Right ventricle myocardium inferior (tissue), 1 donor: Measurements from ENCODE around the gene DUSP12. TPM values are rescaled to one million over a fixed set of nuclear protein-coding genes. Genes with fewer than 3 reads are reported as not detected.
A peak's percentile ranks its signal among the peaks of the same experiment; 100 is the strongest.
"Not testable (repeated sequence)": the region's sequence is repeated elsewhere in the genome, so short reads cannot be mapped to it uniquely, and the experiment has no call there.

Experiments used
- ATAC-seq: fragments of 200-7000 bp; cut with Tn5 transposase; one replicate; pipeline ENCODE4 v1.9.1; 2020; ENCODE audit warnings: mild to moderate bottlenecking, moderate library complexity
- DNase-seq: peaks from one replicate; pipeline ENCODE4 v3.0.0; 2021; ENCODE audit errors: missing footprints
- intact Hi-C: fragments of 100-400 bp; cut with DNase I; formaldehyde crosslinking; loops from one replicate; pipeline ENCODE4 v1.11.0; 2022
- long read RNA-seq: library from polyadenylated mRNA; unstranded; transcript quantifications from one replicate; pipeline ENCODE4 v2.0.0, GENCODE V29; 2021
- total RNA-seq: library from RNA; stranded (reverse); fragmentation: NEBNext Ultra II Directional; extraction: Animal tissue kit (Norgen Biotek cat#: 25700); gene quantifications from one replicate; pipeline ENCODE4 v1.2.1, GENCODE V29; 2021
- donor health status: DM: no; HTN: yes; CAD: no; lungs with severe emphysema.

Gene DUSP12
- 7.0 TPM for total RNA-seq
- long read RNA-seq, partial matches to known transcripts, result 0 of 7 reads
- long read RNA-seq, other reads (novel, unspliced or antisense), result 3 of 7 reads

DNA sequence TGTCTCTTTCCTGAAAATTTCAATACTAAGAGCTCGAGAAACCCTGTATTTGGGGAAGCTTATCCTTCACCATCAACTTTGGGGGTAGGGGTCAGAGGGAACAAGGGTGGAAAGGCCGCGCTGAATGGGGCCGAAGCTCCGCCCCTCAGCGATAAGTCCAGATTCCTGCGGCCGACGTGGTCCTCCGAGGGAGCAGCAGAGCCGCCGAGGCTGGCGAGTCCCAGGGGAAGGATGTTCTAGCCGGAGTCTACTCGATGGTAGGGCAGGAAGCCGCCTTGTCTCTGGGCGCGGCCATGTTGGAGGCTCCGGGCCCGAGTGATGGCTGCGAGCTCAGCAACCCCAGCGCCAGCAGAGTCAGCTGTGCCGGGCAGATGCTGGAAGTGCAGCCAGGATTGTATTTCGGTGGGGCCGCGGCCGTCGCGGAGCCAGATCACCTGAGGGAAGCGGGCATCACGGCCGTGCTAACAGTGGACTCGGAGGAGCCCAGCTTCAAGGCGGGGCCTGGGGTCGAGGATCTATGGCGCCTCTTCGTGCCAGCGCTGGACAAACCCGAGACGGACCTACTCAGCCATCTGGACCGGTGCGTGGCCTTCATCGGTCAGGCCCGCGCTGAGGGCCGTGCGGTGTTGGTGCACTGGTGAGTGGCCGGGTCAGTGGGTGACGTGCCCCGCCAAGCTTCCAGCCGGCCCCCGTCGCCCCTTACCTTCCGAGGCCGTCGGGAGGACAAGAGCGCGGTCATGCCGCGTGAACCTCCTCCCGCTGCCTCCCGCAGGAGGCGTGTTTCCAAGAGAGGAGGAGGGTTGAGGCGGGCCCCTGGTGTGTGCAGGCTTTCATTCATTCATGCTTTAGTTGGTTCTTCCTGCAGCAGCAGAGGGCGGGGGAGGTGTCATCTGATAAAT, at the start of gene DUSP12:
TSS of gene DUSP12 (plus strand) at position 278 of the 899 bp plus-strand sequence. CDS start at position 294, 16 bp downstream.
- intact Hi-C loops, result loop anchor here (1.0 to 10.0 kb wide), 3 partner anchors 17 to 265 kb away; partner anchors contain the start of gene ATF6
- DNase-seq (peak; percentile 97), ATAC-seq (peak; percentile 100)

- no peak for DNase-seq
- intact Hi-C loops, result no loop called here
- ATAC-seq, result no peak
These were observed 47.3 kb upstream of the DUSP12 start for GRCh38 chr1:161702250-161702649.

DNA sequence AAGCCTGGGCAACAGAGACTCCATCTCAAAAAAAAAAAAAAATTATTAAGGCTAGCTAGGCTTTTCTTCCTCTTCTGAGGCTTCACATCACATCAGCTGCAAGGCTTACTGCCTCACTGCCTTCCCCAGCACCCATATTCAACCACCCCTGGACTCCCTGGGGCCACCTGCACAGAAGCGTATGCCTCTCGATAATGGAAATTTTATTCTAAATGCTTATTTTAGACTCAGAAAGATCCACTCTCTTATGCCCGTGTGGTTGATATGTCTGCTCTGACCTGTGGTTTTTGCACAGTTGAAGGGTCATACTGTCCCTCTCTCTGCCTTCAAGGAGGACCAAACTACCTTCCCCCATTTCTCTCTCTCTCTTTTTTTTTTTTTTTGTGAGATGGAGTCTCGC, 44.0 kb upstream of the DUSP12 start:
- intact Hi-C loops, result no loop called here
- DNase-seq (no peak), ATAC-seq (no peak)

DNA sequence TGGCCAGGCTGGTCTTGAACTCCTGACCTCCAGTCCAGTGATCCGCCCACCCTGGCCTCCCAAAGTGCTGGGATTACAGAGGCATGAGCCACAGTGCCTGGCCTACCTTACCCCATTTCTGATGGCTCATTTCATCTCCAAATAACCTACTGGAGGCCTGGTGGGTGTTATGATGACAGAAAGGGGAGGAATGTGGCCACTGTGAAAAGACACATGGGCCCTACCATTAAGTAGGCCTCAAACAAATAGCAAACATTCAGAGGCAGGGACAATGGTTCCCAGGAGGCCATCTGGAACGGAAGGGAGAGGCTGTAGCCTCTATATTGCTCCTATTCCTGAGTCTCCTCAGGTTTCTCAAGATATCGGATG, 43.5 kb upstream of the DUSP12 start:
- no peak for ATAC-seq
- intact Hi-C loops, result no loop called here

GRCh38 chr1:161706482-161707347, 42.9 kb upstream of the DUSP12 start, which contains the start of gene FCRLA:
Gene FCRLA (plus strand): TSS chr1:161707229. CDS start chr1:161707265, 36 bp downstream.
- DNase-seq (no peak), ATAC-seq (peak; percentile 75)
- intact Hi-C loops, result no loop called here

More for the DNA sequence above, 43.5 kb upstream of the DUSP12 start:
- DNase-seq, result no peak

DNA sequence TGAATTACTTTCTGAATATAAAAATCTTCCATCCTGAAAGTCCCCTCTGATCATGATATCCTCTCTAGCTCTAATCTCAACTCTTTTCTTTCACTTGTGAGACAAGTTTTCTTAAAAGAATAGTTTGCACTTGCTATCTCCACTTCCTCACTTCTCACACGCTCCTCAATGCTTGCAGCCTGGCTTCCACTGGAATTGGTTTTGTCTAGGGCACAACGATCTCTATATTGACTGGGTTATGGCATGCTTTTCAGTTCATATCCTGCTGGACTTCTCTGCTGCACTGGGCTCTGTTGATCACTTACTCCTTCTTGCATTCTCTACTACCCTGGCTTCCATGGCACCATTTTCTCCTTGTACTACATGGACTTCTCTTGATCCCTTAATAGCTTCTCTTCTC, 42.1 kb upstream of the DUSP12 start:
- intact Hi-C loops, result no loop called here
- no peak for ATAC-seq

DNA sequence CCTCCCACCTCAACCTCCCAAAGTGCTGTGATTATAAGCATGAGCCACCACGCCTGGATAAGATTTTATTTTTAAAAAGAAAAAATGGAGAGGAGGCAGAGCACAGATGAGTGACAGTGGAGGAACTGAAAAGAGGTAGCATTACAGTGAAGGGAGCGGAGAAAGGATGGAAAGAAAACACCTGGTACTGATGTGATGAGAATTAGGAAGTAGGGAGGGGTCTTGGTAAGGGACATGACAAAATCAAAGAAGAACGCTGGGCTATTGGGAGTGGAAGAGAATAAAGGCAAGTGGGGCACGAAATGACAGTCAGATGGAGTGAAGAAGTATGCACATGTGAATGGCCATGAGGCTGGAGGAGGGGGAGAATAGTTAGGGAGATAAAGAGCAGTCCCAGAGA, 40.2 kb upstream of the DUSP12 start:
- ATAC-seq (no peak), DNase-seq (no peak)
- intact Hi-C loops, result no loop called here

More for the DNA sequence above, 42.1 kb upstream of the DUSP12 start:
- no peak for DNase-seq

GRCh38 chr1:161710560-161710959, 39.0 kb upstream of the DUSP12 start:
- DNase-seq (no peak), ATAC-seq (no peak)
- intact Hi-C loops, result no loop called here

DNA sequence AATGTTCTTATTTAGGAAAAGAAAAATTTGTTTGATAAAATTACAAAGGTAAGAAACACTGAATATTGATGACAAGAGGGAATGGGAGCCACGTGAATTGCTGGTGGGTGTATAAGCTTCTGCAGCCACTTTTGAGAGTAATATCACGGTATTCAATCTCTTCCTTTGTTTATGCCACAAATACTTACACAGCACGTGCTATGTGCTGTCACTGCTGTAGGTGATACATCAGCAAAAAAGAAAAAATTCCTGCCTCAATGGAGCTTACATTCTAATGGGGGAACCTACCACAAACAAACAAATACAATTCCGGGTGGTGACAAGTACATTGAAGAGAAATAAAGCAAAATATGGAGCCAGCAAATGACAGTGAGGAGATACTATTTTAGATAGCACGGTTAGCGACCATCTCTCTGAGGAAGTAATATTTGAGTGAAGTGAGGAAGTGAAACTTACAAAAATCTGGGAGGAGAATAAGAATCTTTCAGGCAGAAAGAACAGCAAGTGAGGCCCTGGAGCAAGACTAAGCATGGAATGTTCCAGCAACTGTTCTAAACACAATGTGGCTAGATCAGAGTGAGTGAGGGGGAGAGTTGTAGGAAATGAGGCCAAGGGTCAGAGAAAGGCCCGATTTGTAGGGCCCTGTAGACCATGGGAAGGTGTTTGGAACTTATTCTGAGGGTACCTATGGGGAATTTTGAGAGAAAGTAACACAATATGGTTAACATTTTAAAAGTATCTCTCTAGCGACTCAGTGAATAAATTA, 30.8 kb upstream of the DUSP12 start:
- intact Hi-C loops, result no loop called here

DNA sequence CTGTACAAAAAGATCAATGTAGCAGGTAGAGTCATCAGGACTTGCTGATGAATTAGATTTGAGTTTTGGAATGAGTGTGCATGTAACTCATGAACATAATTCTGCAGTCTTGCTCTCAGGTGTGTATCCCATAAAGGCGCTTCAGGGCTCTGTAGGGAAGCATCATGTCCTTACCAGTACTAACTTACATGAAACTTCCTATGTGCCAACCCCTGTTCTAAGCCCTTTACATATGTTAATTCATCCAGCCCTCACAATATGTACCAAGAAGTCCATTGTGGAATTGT, 30.3 kb upstream of the DUSP12 start:
- no peak for DNase-seq
- intact Hi-C loops, result no loop called here
- ATAC-seq, result no peak

More for the DNA sequence above, 30.8 kb upstream of the DUSP12 start:
- ATAC-seq, result no peak
- no peak for DNase-seq

- ATAC-seq (no peak), DNase-seq (no peak)
- intact Hi-C loops, result no loop called here
These were observed 29.2 kb upstream of the DUSP12 start for GRCh38 chr1:161720422-161720821.

DNA sequence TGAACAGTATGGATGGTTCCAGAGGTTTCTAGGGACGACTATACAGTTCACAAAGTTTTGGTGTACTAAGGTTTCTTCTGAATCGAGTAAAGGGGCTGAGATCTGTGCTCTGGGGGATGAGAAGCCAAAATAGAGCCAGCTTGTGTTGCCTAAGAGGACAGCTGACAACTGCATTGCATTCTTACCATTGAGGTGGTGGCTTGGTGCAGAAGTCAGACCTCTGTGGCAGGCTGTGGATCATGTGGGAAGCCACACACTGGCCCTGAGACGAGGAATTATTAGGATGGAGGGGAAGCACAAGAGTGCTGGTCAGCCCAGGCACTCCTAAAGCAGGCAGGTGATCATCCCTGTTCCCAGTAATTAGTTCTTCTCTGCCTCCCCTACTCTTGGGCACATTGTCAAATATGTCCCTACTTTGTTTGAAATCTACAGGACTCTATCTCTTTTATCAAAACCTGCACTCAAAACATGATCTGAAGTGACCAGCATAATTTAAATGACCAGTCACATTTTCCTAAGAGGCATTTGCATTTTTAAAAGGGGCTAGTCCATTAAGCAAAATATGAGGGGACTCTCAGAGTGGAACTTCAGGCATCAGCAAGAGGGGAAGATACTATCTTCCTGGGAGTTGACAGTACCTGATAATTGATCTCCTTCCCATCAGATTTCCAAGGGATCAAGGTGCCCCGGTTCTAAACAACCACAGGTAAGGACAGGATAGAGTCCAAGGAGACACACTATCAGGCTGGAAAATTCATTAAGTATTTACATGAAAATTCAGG, 28.4 kb upstream of the DUSP12 start, which contains the start of gene FCRLB:
TSS of gene FCRLB (plus strand) at position 589 of the 782 bp plus-strand sequence. CDS start 1,129 bp downstream, outside the sequence.
- no peak for ATAC-seq
- intact Hi-C loops, result no loop called here
- DNase-seq, result no peak

- DNase-seq (no peak), ATAC-seq (no peak)
- intact Hi-C loops, result no loop called here
These were observed 27.7 kb upstream of the DUSP12 start for GRCh38 chr1:161721738-161722343.

DNA sequence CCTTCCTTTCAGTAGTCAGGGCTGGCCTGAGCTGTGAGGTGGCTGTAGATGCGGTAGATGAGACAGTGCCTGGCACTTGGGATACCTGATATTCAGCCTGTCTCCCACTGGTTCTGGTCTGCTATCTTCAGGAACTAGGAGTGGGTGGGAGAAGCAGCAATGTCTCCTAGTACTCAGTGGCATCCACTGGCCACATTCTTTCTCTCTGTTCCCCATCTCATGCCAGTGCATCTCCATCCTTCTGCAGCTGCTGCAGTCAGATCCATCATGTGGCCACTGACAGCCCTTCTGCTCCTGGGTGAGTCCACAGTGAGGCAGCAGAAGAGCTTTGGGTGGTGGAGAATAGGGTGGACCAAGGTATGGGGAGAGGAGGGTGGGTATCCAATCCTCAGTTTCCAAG, 27.2 kb upstream of the DUSP12 start:
- no peak for ATAC-seq
- intact Hi-C loops, result no loop called here

GRCh38 chr1:161723459-161724141, 26.0 kb upstream of the DUSP12 start:
- intact Hi-C loops, result no loop called here
- DNase-seq (no peak), ATAC-seq (no peak)

More for the DNA sequence above, 27.2 kb upstream of the DUSP12 start:
- DNase-seq, result no peak

DNA sequence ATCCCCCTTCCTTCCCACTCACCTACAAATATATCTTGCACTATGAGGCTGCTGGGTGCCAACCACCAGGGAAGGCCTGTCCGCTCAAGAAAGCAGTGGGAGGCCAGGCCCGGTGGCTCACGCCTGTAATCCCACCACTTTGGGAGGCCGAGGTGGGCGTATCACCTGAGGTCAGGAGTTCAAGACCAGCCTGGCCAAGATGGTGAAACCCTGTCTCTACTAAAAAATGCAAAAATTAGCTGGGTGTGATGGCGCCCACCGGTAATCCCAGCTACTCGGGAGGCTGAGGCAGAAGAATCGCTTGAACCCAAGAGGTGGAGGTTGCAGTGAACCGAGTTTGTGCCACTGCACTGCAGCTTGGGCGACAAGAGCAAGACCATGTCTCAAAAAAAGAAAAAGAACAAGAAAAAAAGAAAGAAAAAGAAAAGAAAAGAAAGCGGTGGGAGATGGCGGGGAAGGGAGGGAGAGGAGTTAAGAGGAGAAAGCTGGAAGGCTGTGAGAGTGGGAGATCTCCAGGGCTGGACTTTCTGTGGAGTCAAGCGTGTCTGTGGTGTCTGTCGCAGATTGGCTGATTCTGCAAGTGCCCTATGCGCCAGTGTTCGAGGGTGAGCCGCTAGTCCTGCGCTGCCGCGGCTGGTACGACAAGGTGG, 24.2 kb upstream of the DUSP12 start:
- DNase-seq, intact Hi-C loops, ATAC-seq: not testable (repeated sequence)
